ENCODE measurements around the gene MATN4.

MATN4 gene

DNA sequence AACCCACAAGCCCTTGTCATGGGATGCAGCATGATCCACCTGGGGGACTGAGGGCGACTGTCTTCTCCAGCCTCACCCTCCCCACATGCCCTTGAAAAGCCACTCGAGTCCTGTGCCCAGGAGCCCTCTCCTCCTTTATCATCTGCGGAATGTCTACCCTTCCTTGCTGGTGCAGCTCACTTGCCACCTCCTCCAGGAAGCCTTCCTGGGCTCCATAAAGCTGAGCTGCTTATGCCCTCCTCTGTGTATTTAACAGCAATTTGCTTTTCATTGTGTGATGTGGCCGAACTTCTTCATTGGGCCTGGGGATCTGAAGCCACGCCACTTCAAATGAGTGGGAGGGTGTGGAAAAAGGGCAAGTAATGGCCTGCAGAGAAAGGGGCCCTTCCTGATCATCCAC lies 19.2 kb downstream of the MATN4 start:
- DNase-seq = no peak

- no peak for DNase-seq
These were observed 19.7 kb downstream of the MATN4 start for GRCh38 chr20:45288376-45288775.

DNA sequence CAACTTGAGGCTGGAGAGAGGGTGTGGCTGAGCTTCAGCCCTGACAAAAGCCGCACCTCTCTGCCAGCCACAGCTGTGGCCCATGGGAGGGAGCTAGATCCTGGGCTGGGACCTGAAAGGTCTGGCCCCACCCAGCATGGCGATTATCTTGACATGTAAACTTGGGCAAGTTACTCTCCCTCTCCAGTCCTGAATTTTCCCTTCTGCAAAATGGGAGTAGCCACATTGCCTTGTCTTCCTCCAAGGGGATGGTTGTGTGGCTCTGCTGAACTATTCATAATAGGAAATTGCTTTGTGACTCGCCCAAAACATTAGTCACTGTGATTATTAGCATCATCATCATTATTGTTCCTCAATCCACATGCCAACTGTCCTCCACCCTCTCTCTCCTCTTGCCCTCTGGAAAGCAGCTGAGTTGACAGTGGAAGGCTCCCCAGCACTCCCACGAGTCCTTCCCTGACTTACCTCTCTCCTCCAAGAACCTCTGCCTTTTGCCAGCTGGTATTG lies 24.5 kb downstream of the MATN4 start:
- DNase-seq = no peak

GRCh38 chr20:45282700-45283550 lies 25.2 kb downstream of the MATN4 start:
- no peak for DNase-seq

DNA sequence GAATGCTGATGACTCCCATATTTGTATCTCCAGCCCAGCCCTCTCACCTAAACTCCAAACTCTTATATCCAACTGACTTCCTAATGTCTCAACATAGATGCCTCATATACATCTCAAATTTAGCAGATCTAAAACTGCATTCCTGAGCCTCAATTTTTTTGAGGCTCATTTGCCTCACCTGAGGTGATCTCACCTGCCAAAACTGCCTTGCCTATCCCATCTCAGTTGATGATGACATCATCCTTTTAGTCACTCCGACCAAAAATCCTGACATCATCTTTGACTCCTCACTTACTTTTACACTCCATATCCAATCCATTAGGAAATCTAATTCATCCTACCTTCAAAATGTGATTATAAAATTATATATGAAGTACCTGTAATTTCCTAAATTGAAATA lies 28.1 kb downstream of the MATN4 start:
- no peak for DNase-seq

DNA sequence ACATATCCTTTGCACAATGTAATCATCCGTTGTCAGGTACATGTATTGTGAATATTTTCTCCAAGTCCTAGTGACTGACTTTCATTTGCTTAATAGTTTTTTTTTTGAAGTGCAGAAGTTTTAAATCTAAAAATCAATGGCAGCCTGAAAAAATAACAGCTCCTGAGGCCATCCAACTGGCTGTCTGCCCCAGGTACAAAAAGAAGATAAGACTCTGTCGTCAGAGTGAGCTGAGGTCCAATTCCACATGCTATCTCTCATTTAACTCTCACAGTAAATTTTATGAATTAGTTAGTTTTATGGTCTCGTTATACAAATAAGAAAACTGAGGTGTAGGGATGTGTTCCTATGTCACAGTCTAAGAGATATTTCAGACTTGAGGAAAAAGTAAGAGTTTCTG lies 32.8 kb downstream of the MATN4 start:
- DNase-seq = no peak

DNA sequence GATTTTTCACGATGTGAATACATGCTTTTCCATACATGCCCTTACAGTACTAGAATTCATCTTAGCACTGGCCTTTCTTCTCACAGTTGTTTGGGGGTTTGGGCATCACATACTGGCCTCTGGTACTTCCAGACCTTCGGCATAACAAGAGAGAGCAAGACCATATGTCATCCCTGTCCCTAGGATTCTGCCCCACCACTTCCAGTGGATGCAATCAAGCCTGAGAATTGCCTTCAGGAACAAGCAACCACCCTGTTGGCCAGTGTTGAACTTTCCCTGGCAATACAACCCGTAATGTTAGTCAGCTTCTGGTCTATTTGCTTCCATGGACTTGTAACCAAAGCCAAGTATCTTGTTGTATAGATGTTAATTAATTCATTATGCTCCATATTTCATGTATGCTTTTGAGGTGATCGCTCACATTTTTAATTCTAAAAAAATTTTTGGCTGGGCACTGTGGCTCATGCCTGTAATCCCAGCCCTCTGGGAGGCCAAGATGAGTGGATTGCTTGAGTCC lies 38.3 kb downstream of the MATN4 start:
- no peak for DNase-seq

DNA sequence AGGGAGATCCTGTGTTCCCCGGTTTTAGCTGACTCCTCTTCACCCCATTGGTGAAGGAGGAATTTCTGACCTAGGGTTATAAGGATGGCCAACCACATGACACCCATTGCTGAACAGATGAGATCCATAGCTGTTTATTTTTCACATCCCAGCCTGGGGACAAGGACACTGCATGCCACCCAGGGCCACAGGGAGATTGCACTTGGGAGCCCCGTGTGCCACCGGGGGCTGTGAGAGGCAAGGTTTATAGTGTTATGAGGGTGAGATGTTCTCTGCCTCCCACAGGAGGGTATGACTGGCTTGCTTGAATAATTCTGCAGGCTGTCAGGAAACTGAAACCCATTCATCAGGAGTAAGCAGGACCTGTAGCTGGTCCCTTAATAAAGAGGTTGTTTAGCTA lies 39.0 kb downstream of the MATN4 start:
- DNase-seq = no peak

- no peak for DNase-seq
These were observed 39.6 kb downstream of the MATN4 start for GRCh38 chr20:45268531-45268930.

DNA sequence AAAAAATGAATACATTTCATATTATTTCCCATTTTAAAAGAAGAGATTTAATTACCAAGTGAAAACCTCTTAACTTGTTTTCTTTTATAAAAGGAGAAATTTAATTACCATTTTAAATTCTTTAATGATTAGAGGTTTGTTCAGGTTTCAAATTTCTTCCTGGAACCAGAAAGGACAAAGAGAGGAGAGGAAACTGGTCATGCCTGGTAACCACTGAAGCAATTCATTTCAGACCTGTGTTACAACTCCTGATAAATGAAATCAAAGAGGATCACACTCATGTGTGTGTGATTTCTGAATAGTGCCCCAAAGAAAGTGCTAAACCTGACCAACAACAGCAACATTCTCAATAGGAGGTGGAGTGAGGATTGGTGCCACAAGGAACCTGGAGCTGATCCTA lies 41.1 kb downstream of the MATN4 start:
- DNase-seq = no peak

- no peak for DNase-seq
These were observed 44.4 kb downstream of the MATN4 start for GRCh38 chr20:45263556-45264266.

DNA sequence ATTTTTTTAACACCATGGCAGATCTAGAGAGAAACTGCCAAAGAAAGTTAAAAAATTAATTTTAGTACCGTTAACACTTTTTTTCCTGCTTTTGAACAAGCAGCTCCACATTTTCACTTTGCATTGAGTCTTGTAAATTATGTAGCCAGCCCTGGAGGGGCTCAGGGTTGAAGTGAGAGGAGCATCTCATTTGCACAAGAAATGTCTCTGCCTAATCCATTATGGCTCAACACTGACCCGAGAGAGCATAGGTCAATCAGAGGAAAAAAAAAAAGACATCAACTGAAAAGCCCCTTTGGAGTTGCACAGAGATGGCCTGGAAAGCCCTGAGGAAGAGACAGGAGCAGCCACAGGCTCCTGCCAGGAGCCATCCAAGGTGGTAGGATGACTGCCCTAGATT lies 49.4 kb downstream of the MATN4 start:
- DNase-seq = no peak

DNA sequence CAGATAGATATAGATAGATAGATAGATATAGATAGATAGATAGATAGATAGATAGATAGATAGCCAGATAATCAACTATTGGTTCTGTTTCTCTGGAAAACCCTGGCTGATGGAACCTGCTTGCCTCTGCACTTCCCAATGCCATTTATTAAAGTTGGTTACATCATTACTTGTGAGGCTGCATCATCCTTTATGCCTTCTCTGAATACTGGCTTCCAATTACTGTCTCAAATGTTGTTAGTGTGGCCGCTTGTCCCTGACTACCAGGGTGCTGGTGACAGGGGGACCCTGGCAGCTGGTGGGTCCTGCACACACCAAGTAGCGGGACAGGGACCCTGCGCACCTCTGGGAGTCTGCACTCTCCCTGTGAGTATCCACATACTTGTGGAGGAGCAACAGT lies 49.8 kb downstream of the MATN4 start:
- DNase-seq = no peak

DNA sequence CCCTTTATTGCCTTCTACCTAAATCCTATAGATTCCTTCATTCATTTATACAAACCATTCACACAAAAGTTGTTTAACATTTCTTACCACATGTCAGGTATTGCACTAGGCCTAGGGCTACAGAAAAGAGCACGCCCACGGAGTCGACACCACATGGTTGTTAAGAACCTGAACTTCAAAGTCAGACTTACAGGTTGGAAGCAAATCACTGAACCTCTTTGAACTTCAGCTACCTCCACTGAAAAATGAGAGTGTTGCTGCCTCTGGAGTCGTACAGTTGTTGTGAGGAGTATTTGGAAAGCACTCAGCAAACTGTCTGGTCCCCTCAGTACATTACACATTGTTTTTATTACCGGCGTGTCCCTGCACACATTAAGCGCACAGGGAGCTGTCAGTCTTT lies 50.4 kb downstream of the MATN4 start:
- DNase-seq = no peak

- no peak for DNase-seq
These were observed 50.9 kb downstream of the MATN4 start for GRCh38 chr20:45257161-45257560.

GRCh38 chr20:45254383-45255262 lies 53.5 kb downstream of the MATN4 start, which contains the start of gene SLPI:
Gene SLPI, minus strand, starts transcription at chr20:45254564. Its CDS starts 21 bp downstream, at chr20:45254543.
- DNase-seq = peak; percentile 2

DNA sequence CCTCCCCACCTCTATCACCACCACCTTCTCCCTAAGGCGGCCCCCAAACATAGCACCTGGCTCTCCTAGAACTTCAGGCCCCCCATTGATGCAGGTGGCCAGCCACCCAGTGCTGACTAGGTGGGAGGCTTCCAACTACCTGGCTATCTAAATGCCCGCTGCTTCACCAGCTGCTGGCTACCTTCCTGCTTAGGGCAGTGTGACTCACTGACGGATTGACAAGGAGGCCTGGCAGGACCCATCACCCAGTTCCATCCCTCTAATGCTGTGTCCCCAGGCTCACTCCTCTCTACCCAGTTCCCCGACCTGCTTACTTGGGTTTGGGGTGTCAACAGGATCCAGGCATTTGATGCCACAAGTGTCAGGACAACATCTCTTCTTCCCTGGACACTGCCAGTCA lies 54.8 kb downstream of the MATN4 start:
- DNase-seq = no peak

DNA sequence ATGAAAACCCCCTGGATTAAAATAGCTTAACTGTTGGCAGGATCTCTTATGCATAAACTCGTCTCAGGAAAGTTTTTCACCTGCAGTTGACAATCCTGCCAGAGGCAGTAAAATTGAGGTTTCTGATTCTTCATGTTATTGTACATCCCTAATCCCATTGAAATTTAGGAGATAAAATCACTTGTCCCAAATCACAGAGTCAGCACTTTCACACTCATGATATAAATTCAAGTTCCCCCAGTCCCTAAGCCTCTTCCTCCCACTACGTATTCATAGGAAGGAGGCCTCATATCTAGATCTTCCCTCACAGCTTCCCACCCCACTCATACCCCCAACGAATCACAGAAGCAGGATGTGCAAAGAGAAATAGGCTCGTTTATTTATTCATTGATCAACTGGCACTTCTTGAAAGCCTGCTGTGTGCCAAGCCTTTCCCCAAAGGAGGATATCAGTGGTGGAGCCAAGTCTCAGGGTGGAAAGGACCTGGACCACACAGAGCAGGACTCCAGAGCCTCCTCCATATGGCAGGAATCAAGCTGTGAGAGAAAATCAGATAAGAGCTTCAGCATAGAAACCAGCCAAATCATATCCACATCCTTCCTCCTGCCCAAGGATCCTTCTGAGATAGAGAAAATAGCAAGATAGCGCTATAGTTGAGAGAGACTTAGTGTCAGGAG lies 56.1 kb downstream of the MATN4 start:
- DNase-seq = no peak

DNA sequence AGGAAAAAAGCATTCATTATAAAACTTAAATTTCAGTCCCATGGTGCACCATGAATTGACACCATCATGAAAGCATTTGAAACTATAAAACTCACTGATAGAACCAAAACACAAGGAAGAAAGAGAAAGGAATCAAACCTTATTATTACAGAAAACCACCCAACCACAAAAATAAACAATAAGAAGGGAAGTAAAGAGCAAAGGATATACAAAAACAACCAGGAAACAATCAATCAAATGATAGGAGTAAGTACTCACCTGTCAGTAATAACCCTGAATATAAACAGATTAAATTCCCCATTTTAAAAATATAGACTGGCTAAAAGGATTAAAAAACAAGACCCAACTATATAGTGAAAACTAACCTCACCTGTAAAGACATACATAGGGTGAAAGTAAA lies 59.5 kb downstream of the MATN4 start:
- no peak for DNase-seq

DNA sequence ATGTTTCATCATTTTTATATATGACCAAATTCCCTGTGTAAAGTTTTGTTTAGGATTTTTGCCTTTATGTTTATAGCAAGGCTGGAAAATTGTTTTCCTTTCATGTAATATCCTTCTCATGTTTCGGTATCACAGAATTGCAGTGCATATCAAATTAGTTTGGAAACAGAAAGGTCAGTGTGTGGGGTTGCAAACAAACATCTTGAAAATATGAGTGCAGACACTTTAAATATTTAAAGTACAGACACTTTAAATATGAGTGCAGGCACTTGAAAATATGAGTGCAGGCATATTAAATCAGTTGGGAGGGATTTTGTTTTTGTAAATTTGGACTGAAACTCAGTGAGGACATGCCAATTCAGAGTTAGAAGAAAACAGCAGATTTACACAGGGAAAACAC lies 60.2 kb downstream of the MATN4 start:
- DNase-seq = no peak

DNA sequence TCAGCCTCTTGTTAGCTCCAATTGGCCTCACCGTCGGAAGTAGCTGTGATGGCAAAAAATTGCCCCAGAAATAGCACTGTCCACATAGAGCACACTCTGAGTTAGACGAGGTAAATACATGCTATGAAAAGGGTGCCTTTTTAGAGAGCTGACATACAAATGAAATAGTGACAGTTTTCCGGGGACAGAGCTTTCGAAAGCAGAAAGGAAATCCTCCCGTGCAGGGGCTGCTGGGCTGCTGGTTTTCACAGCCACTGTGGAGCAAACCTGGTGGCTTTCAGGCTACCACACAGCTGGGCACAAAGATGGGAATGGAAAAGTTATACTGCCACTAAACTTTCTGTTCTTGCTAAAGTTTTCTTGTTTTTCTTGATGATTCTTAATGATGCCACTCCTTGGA lies 62.0 kb downstream of the MATN4 start:
- no peak for DNase-seq

Measured in CD4-positive, alpha-beta T cell treated with Interleukin-10 for 1 hour (primary cell).